A673 (cell line): Measurements from ENCODE around the gene MMP24OS. TPM values are rescaled to one million over a fixed set of nuclear protein-coding genes. Genes with fewer than 3 reads are reported as not detected.

Experiments used
- BruUV-seq: library from RNA; stranded (reverse); fragments of 400-500 nt; replicated peaks from 2 replicates; lab custom pipeline; 2021; lab: Mats Ljungman, UMichigan
- CTCF ChIA-PET: fragments of 300-600 bp; sonication (Branson Sonifier 250); formaldehyde crosslinking; loops from one replicate; lab custom pipeline; 2022; ENCODE audit warnings: antibody characterized with exemption; lab: Charles Lee
- POLR2A ChIA-PET: fragments of 300-600 bp; sonication (Branson Sonifier 250); formaldehyde crosslinking; loops from one replicate; lab custom pipeline; 2022; ENCODE audit warnings: antibody characterized with exemption; ENCODE audit not compliant: low non-redundant PET; lab: Charles Lee
- DNase-seq: peaks from one replicate; pipeline ENCODE4 v3.0.0-alpha.2; 2015; ENCODE audit warnings: low spot score
- H3K27ac ChIP-seq: fragments of 200-600 bp; sonication (generic); 2 replicates; pipeline ENCODE4 v1.5.1; 2016; ENCODE audit warnings: mixed run types, low read depth, mild to moderate bottlenecking, mixed read lengths, antibody characterized with exemption, low read length; ENCODE audit not compliant: poor library complexity, severe bottlenecking
- H3K27me3 ChIP-seq: fragments of 200-600 bp; sonication (generic); replicated peaks from 2 replicates; pipeline ENCODE4 v1.6.1; 2017; ENCODE audit warnings: mixed run types, low read depth, mild to moderate bottlenecking, mixed read lengths, antibody characterized with exemption, low read length; ENCODE audit not compliant: insufficient read depth, poor library complexity
- H3K36me3 ChIP-seq: fragments of 200-600 bp; sonication (generic); 2 replicates; pipeline ENCODE4 v1.6.1; 2016; ENCODE audit warnings: mixed run types, mild to moderate bottlenecking, mixed read lengths, antibody characterized with exemption, low read length; ENCODE audit not compliant: insufficient read depth, poor library complexity, severe bottlenecking
- H3K4me1 ChIP-seq: fragments of 200-600 bp; sonication (generic); 2 replicates; pipeline ENCODE4 v1.6.1; 2017; ENCODE audit warnings: mixed run types, mild to moderate bottlenecking, mixed read lengths, antibody characterized with exemption, low read length; ENCODE audit not compliant: insufficient read depth, poor library complexity, severe bottlenecking
- H3K4me3 ChIP-seq: fragments of 200-600 bp; sonication (generic); 2 replicates; pipeline ENCODE4 v1.5.1; 2016; ENCODE audit warnings: low read depth, mixed run types, mild to moderate bottlenecking, mixed read lengths, low read length; ENCODE audit not compliant: poor library complexity, severe bottlenecking
- H3K9me3 ChIP-seq: fragments of 200-600 bp; sonication (generic); 2 replicates; pipeline ENCODE4 v1.6.1; 2016; ENCODE audit warnings: mixed run types, low read depth, mild to moderate bottlenecking, mixed read lengths, antibody characterized with exemption, low read length; ENCODE audit not compliant: poor library complexity, severe bottlenecking
- EZH2 ChIP-seq: fragments of 200-600 bp; sonication (generic); IDR thresholded peaks from 2 replicates; pipeline ENCODE4 v1.6.1; 2017; ENCODE audit warnings: borderline replicate concordance, low read depth, mild to moderate bottlenecking, mixed read lengths, antibody characterized with exemption, low read length; ENCODE audit not compliant: poor library complexity, severe bottlenecking
- intact Hi-C: fragments of 100-400 bp; cut with micrococcal nuclease; formaldehyde crosslinking; loops from one replicate; pipeline ENCODE4 v1.10.0; 2022; ENCODE audit not compliant: unreplicated experiment
- total RNA-seq: library from RNA; stranded (reverse); gene quantifications from 2 replicates; pipeline ENCODE4 v1.2.3, GENCODE V29; 2021
- TF ChIP-seq, protein P1 (sequence below): fragments of 300-800, 200-600 bp; sonication (generic); conservative IDR thresholded peaks from 2 replicates; pipeline ENCODE4 v1.5.1; 2017; ENCODE audit warnings: low read depth, mild to moderate bottlenecking, antibody characterized with exemption, low read length, moderate library complexity, mixed read lengths

The MMP24OS gene
- total RNA-seq, 1 experiment from 2014 or later = 26.2 TPM

DNA sequence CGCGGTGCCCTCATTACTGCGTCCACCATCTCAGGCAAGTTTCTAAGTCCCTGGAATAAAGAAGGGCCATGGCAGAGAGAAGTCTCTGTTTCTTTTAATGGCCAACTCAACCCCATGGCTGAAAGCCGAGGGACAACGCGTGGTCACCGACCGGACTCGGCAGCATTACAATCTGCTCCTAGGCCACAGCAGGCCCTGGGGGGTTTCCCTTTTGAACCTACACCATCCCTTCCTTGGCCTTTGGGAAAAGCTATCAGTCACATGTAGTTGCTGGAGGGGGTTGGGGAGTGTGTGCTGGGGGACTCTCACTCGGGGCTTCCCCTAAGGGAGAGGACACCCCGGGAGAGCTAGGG is 25.4 kb upstream of the MMP24OS start:
- H3K27ac ChIP-seq = no peak overlapping the region
- ChIA-PET POLR2A (no interaction called here), CTCF (interaction anchor here (0.9 to 1.8 kb wide), 3 partner anchors 9 to 26 kb away, joined by 4 to 5 read pairs (median 5); partner anchors contain the start of gene EIF6)
- H3K9me3 ChIP-seq = no peaks in the 10 kb centered on the region
- no peaks in the 10 kb centered on the region for H3K36me3 ChIP-seq
- intact Hi-C loops = loop anchor here (5.0 kb wide), 1 partner anchor 144 kb away; no protein-coding TSS in a partner anchor
- no peak for DNase-seq
- H3K4me1 ChIP-seq = no peaks in the 10 kb centered on the region
- no peak overlapping the region for H3K4me3 ChIP-seq
- no peaks in the 10 kb centered on the region for H3K27me3 ChIP-seq
- TF ChIP-seq EZH2 = no peak
- TF ChIP-seq, protein P1, sequence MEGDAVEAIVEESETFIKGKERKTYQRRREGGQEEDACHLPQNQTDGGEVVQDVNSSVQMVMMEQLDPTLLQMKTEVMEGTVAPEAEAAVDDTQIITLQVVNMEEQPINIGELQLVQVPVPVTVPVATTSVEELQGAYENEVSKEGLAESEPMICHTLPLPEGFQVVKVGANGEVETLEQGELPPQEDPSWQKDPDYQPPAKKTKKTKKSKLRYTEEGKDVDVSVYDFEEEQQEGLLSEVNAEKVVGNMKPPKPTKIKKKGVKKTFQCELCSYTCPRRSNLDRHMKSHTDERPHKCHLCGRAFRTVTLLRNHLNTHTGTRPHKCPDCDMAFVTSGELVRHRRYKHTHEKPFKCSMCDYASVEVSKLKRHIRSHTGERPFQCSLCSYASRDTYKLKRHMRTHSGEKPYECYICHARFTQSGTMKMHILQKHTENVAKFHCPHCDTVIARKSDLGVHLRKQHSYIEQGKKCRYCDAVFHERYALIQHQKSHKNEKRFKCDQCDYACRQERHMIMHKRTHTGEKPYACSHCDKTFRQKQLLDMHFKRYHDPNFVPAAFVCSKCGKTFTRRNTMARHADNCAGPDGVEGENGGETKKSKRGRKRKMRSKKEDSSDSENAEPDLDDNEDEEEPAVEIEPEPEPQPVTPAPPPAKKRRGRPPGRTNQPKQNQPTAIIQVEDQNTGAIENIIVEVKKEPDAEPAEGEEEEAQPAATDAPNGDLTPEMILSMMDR = no peak
- TSS peak; percentile 21 for BruUV-seq

DNA sequence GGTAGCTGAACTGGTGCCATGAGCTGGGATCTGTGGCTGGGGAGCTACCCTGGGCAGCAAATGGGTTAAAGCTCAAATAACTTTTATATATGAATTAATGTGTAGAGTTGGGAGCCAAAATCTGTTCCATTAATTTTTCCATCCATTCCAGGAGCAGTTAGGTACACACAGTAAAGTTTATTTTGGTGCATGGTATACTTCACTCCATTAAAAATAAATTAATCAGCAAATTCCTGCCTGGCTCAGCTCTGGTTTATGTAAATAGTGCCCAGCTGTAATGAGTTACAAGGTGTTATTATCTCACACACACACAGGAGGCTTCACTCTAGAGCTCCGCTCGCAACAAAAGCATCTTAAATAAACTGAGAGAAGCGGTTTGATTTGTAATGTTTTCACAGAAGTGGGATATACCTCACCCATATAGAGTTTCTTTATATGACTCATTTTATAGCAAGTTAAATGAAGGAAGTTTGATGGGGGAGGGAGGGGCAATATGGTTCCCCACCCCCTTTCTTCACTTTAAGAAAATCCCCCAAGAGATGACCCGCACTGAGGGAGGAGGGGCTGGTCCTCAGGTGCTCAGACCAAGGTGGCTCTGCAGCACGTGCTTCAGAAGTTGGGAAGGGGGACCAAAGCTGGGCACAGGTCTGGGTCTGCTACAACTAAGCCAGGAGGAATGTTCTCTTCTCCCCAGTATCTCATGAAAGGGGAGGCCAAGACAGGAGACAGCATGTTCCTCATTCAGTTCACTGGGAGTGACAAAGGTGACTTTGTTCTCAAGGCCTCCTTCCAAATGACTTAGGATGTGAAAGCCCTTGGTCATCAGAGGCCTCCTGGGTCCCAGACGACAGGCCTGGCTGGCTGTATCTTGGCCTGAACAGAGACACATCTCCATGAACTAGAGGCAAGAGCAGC is 24.8 kb upstream of the MMP24OS start:
- no peaks in the 10 kb centered on the region for H3K36me3 ChIP-seq
- CTCF ChIA-PET = no interaction called here
- no peaks in the 10 kb centered on the region for H3K4me1 ChIP-seq
- H3K27me3 ChIP-seq = no peaks in the 10 kb centered on the region
- POLR2A ChIA-PET = no interaction called here
- H3K9me3 ChIP-seq = no peaks in the 10 kb centered on the region
- no peak overlapping the region for H3K27ac ChIP-seq
- BruUV-seq = no TSS peak
- intact Hi-C loops = loop anchor here (5.0 kb wide), 1 partner anchor 145 kb away; no protein-coding TSS in a partner anchor
- no peak for TF ChIP-seq EZH2
- TF ChIP-seq, protein P1 = no peak
- no peak for DNase-seq
- H3K4me3 ChIP-seq = no peak overlapping the region

DNA sequence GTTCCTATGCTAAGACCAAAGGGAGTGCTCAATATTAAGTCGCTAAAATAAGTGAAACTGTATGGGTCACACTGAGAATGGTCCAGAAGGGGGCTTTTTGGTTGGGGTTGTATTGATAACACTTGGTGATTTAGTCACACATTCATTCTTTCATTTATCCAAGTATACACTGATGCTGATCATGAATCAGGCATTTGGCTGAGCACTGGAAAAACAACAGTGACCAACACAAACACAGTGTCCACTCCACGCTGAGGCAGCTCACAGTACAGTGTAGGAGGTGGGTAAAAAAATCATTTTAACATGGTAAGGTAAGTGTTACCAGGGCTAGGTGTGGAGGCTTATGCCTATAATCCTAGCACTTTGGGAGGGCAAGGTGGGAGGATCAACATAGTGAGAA is 23.5 kb upstream of the MMP24OS start:
- no peaks in the 10 kb centered on the region for H3K4me1 ChIP-seq
- ChIA-PET CTCF (interaction anchor here (0.6 kb wide), 1 partner anchor 261 kb away, joined by 12 read pairs; no protein-coding TSS in a partner anchor), POLR2A (no interaction called here)
- H3K36me3 ChIP-seq = no peaks in the 10 kb centered on the region
- no peak overlapping the region for H3K4me3 ChIP-seq
- no peak for DNase-seq
- no peak overlapping the region for H3K27ac ChIP-seq
- intact Hi-C loops = loop anchor here (5.0 kb wide), 1 partner anchor 146 kb away; no protein-coding TSS in a partner anchor
- no peak for TF ChIP-seq EZH2
- TF ChIP-seq, protein P1 = no peak
- no peaks in the 10 kb centered on the region for H3K9me3 ChIP-seq
- no TSS peak for BruUV-seq
- no peaks in the 10 kb centered on the region for H3K27me3 ChIP-seq
